HL-60 (cell line): ENCODE measurements around the gene TMX1.

ENCODE experiments used
- DNase-seq, 2 experiments: peaks; one replicate each; pipeline ENCODE4 v3.0.0-alpha.2; 2010 to 2020; ENCODE audit warnings: low read depth in 1 of 2, low spot score in 1 of 2
- H3K27ac ChIP-seq: fragments of 250-450 bp; sonication (Bioruptor Pico); replicated peaks from 2 replicates; pipeline ENCODE4 v1.5.1; 2020; ENCODE audit warnings: mild to moderate bottlenecking, moderate library complexity
- H3K27me3 ChIP-seq: fragments of 250-450 bp; sonication (Bioruptor Pico); 2 replicates; pipeline ENCODE4 v1.5.1; 2021; ENCODE audit warnings: mild to moderate bottlenecking, moderate library complexity; ENCODE audit not compliant: insufficient read depth, poor library complexity, severe bottlenecking
- H3K4me3 ChIP-seq: replicated peaks from 2 replicates; pipeline ENCODE4 v1.5.1; 2011; ENCODE audit warnings: mild to moderate bottlenecking, control low read depth, low read length; ENCODE audit not compliant: insufficient read depth
- GABPA ChIP-seq: IDR thresholded peaks from 2 replicates; pipeline ENCODE4 v1.6.1; 2012; ENCODE audit warnings: low read depth
- POLR2AphosphoS5 ChIP-seq: IDR thresholded peaks from 2 replicates; pipeline ENCODE4 v1.6.1; 2012; ENCODE audit warnings: low read depth
- REST ChIP-seq: IDR thresholded peaks from 2 replicates; pipeline ENCODE4 v1.6.1; 2012; ENCODE audit warnings: low read depth; ENCODE audit not compliant: insufficient replicate concordance
- SPI1 ChIP-seq: IDR thresholded peaks from 2 replicates; pipeline ENCODE4 v1.6.1; 2012; ENCODE audit warnings: low read depth, mild to moderate bottlenecking, borderline replicate concordance
- TF ChIP-seq, protein P1 (sequence below): IDR thresholded peaks from one replicate; pipeline ENCODE4 v1.5.1; 2011; ENCODE audit warnings: low read length, control low read depth, inconsistent platforms; ENCODE audit not compliant: insufficient read depth

TMX1 gene

GRCh38 chr14:51276605-51277004, 36.6 kb downstream of the TMX1 start:
- H3K27me3 ChIP-seq, result no peaks in the 10 kb centered on the region
- no peak overlapping the region for H3K4me3 ChIP-seq
- H3K27ac ChIP-seq, result no peak overlapping the region
- TF ChIP-seq, protein P1, sequence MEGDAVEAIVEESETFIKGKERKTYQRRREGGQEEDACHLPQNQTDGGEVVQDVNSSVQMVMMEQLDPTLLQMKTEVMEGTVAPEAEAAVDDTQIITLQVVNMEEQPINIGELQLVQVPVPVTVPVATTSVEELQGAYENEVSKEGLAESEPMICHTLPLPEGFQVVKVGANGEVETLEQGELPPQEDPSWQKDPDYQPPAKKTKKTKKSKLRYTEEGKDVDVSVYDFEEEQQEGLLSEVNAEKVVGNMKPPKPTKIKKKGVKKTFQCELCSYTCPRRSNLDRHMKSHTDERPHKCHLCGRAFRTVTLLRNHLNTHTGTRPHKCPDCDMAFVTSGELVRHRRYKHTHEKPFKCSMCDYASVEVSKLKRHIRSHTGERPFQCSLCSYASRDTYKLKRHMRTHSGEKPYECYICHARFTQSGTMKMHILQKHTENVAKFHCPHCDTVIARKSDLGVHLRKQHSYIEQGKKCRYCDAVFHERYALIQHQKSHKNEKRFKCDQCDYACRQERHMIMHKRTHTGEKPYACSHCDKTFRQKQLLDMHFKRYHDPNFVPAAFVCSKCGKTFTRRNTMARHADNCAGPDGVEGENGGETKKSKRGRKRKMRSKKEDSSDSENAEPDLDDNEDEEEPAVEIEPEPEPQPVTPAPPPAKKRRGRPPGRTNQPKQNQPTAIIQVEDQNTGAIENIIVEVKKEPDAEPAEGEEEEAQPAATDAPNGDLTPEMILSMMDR, result no peak
- TF ChIP-seq GABPA, result no peak
- no peak for TF ChIP-seq REST
- no peak for TF ChIP-seq SPI1
- no peak for TF ChIP-seq POLR2AphosphoS5
- no peak for DNase-seq

GRCh38 chr14:51277753-51278415, 37.8 kb downstream of the TMX1 start:
- peak in 1 of 2 experiments; percentile 61 for DNase-seq
- no peaks in the 10 kb centered on the region for H3K27me3 ChIP-seq
- H3K4me3 ChIP-seq, result no peak overlapping the region
- H3K27ac ChIP-seq, result peak overlapping the region; percentile 22
- TF ChIP-seq SPI1 (peak; percentile 39; the same call in 1 of the 2 replicates), GABPA (no peak)

- DNase-seq, result no peak
- Histone ChIP-seq H3K27me3 (no peaks in the 10 kb centered on the region), H3K4me3 (no peak overlapping the region), H3K27ac (no peak overlapping the region)
- TF ChIP-seq POLR2AphosphoS5 (no peak), GABPA (no peak), REST (no peak), SPI1 (no peak)
- TF ChIP-seq, protein P1, result no peak
Measured at GRCh38 chr14:51282517-51282916, 42.5 kb downstream of the TMX1 start.

- no peak overlapping the region for H3K27ac ChIP-seq
- no peak overlapping the region for H3K4me3 ChIP-seq
- no peak for TF ChIP-seq REST
- TF ChIP-seq, protein P1, result peak; percentile 31
- peak in 1 of 2 experiments; percentile 22 for DNase-seq
- no peaks in the 10 kb centered on the region for H3K27me3 ChIP-seq
Measured at GRCh38 chr14:51283402-51284085, 43.5 kb downstream of the TMX1 start.
